HCT116 (cell line): ENCODE data around the gene NLRC5. TPM values are rescaled to one million over a fixed set of nuclear protein-coding genes. Genes with fewer than 3 reads are reported as not detected.
A peak's percentile ranks its signal among the peaks of the same experiment; 100 is the strongest.

Experiments
- ATAC-seq: fragments of 200-7000 bp; cut with Tn5 transposase; 2 replicates; pipeline ENCODE4 v1.9.1; 2020; ENCODE audit warnings: mild to moderate bottlenecking, moderate library complexity
- BruUV-seq: library from RNA; stranded (reverse); fragments of 400-500 nt; replicated peaks from 2 replicates; lab custom pipeline; 2021; lab: Mats Ljungman, UMichigan
- CTCF ChIA-PET: fragments of 300-600 bp; sonication (Branson Sonifier 250); formaldehyde crosslinking; loops from one replicate; lab custom pipeline; 2021; ENCODE audit warnings: antibody characterized with exemption; lab: Charles Lee
- POLR2A ChIA-PET: fragments of 300-600, 350-600 bp; sonication (Branson Sonifier 250); formaldehyde crosslinking; loops from one replicate; lab custom pipeline; 2021; ENCODE audit warnings: antibody characterized with exemption; lab: Charles Lee
- RAD21 ChIA-PET, 2 experiments: fragments of 300-600 bp; sonication (Branson Sonifier 250); formaldehyde crosslinking; loops; one replicate each; lab custom pipeline; 2023; ENCODE audit warnings: low total read pairs in 2 of 2; ENCODE audit not compliant: uncharacterized antibody in 2 of 2, unreplicated experiment in 2 of 2, low non-redundant PET in 1 of 2; lab: Charles Lee
- DNase-seq: peaks from one replicate; pipeline ENCODE4 v3.0.0-alpha.2; 2010; ENCODE audit warnings: low read depth, low spot score
- H2AFZ ChIP-seq: fragments of 200-600 bp; shearing (Covaris generic), sonication (generic); 2 replicates; pipeline ENCODE4 v1.6.1; 2017; ENCODE audit warnings: low read depth, mixed run types, mixed read lengths, antibody characterized with exemption, low read length; ENCODE audit not compliant: poor library complexity, severe bottlenecking
- H3K27ac ChIP-seq: 2 replicates; pipeline ENCODE4 v1.5.1; 2012; ENCODE audit warnings: low read depth, low read length
- H3K27me3 ChIP-seq: fragments of 200-600 bp; sonication (generic); 2 replicates; pipeline ENCODE4 v1.6.1; 2016; ENCODE audit warnings: mixed run types, low read length, mixed read lengths; ENCODE audit not compliant: insufficient read depth
- H3K36me3 ChIP-seq, 2 experiments: fragments of 200-500 bp in 1 of 2; fragments of 200-600 bp in 1 of 2; sonication (Bioruptor generic) in 1 of 2; sonication (generic) in 1 of 2; 2 replicates each; pipeline versions ENCODE4 v1.5.1 to v1.6.1; 2014 to 2016; ENCODE audit warnings: low read length in 2 of 2, inconsistent platforms in 1 of 2, mixed read lengths in 1 of 2, mixed run types in 1 of 2; ENCODE audit not compliant: insufficient read depth in 2 of 2, control insufficient read depth in 1 of 2
- H3K4me1 ChIP-seq, 2 experiments: fragments of 200-600 bp in 1 of 2; sonication (generic) in 1 of 2; 2 replicates each; pipeline versions ENCODE4 v1.5.1 to v1.6.1; 2012 to 2017; ENCODE audit warnings: low read length in 2 of 2, inconsistent platforms in 1 of 2, mild to moderate bottlenecking in 1 of 2, mixed read lengths in 1 of 2, mixed run types in 1 of 2, moderate library complexity in 1 of 2; ENCODE audit not compliant: insufficient read depth in 2 of 2, control insufficient read depth in 1 of 2
- H3K4me2 ChIP-seq: fragments of 200-600 bp; sonication (generic); 2 replicates; pipeline ENCODE4 v1.6.1; 2017; ENCODE audit warnings: mixed run types, low read length, mixed read lengths
- H3K4me3 ChIP-seq, 2 experiments: fragments of 200-600 bp in 1 of 2; sonication (generic) in 1 of 2; replicated peaks in 1 of 2; 2 replicates each; pipeline ENCODE4 v1.5.1; 2011 to 2016; ENCODE audit warnings: low read length in 2 of 2, control low read depth in 1 of 2, low read depth in 1 of 2, mild to moderate bottlenecking in 1 of 2, mixed read lengths in 1 of 2, mixed run types in 1 of 2
- H3K79me2 ChIP-seq: fragments of 200-600 bp; sonication (generic); 2 replicates; pipeline ENCODE4 v1.6.1; 2017; ENCODE audit warnings: mild to moderate bottlenecking, mixed run types, low read length, moderate library complexity, mixed read lengths; ENCODE audit not compliant: insufficient read depth
- H3K9ac ChIP-seq: fragments of 200-600 bp; sonication (generic); 2 replicates; pipeline ENCODE4 v1.6.1; 2016; ENCODE audit warnings: low read length, mixed read lengths
- H3K9me2 ChIP-seq: fragments of 200-600 bp; sonication (generic), shearing (Covaris generic); 2 replicates; pipeline ENCODE4 v1.6.1; 2017; ENCODE audit warnings: mixed run types, mild to moderate bottlenecking, moderate library complexity; ENCODE audit not compliant: insufficient read depth
- H3K9me3 ChIP-seq, 2 experiments: fragments of 200-500 bp in 1 of 2; fragments of 200-600 bp in 1 of 2; sonication (Bioruptor generic) in 1 of 2; sonication (generic) in 1 of 2; 2 replicates each; pipeline ENCODE4 v1.6.1; 2014 to 2017; ENCODE audit warnings: low read length in 2 of 2, mixed read lengths in 2 of 2, inconsistent platforms in 1 of 2, low read depth in 1 of 2, mild to moderate bottlenecking in 1 of 2, mixed run types in 1 of 2, moderate library complexity in 1 of 2; ENCODE audit not compliant: control insufficient read depth in 1 of 2, insufficient read depth in 1 of 2
- H4K20me1 ChIP-seq: fragments of 200-600 bp; sonication (generic), shearing (Covaris generic); 2 replicates; pipeline ENCODE4 v1.6.1; 2017; ENCODE audit warnings: mixed run types, mild to moderate bottlenecking, moderate library complexity; ENCODE audit not compliant: insufficient read depth
- ATF3 ChIP-seq: IDR thresholded peaks from 2 replicates; pipeline ENCODE4 v1.6.1; 2012
- CEBPB ChIP-seq: IDR thresholded peaks from 2 replicates; pipeline ENCODE4 v1.6.1; 2012; ENCODE audit warnings: low read depth
- EZH2 ChIP-seq: fragments of 200-600 bp; sonication (generic); IDR thresholded peaks from 2 replicates; pipeline ENCODE4 v1.6.1; 2017; ENCODE audit warnings: antibody characterized with exemption, mixed run types
- EZH2phosphoT487 ChIP-seq: fragments of 200-600 bp; IDR thresholded peaks from 2 replicates; pipeline ENCODE4 v1.6.1; 2018; ENCODE audit warnings: antibody characterized with exemption, borderline replicate concordance
- JUND ChIP-seq: IDR thresholded peaks from 2 replicates; pipeline ENCODE4 v1.6.1; 2012
- POLR2A ChIP-seq: IDR thresholded peaks from 2 replicates; pipeline ENCODE4 v1.7.0; 2011; ENCODE audit warnings: borderline replicate concordance; ENCODE audit not compliant: insufficient read depth, insufficient read length; ENCODE audit errors: extremely low read depth
- RAD21 ChIP-seq: IDR thresholded peaks from 2 replicates; pipeline ENCODE4 v1.6.1; 2012; ENCODE audit warnings: low read depth, mild to moderate bottlenecking
- SP1 ChIP-seq: IDR thresholded peaks from 2 replicates; pipeline ENCODE4 v1.6.1; 2012; ENCODE audit warnings: low read depth
- TCF7L2 ChIP-seq: IDR thresholded peaks from 2 replicates; pipeline ENCODE4 v1.7.0; 2011; ENCODE audit warnings: borderline replicate concordance, inconsistent platforms; ENCODE audit not compliant: insufficient read depth, insufficient read length; ENCODE audit errors: extremely low read depth
- YY1 ChIP-seq: IDR thresholded peaks from 2 replicates; pipeline ENCODE4 v1.6.1; 2011; ENCODE audit warnings: low read length, low read depth, moderate library complexity, mild to moderate bottlenecking; ENCODE audit not compliant: insufficient replicate concordance; ENCODE audit errors: extremely low read depth
- intact Hi-C: fragments of 100-400 bp; cut with micrococcal nuclease; formaldehyde crosslinking; loops from 2 replicates; pipeline ENCODE4 v1.10.0; 2022
- total RNA-seq: library from RNA; stranded (reverse); gene quantifications from one replicate; pipeline ENCODE4 v1.2.1, GENCODE V29; 2021; ENCODE audit not compliant: unreplicated experiment

The NLRC5 gene
- total RNA-seq, 1 experiment from 2014 or later = 10.4 TPM

- ChIA-PET RAD21 (no interaction called here), POLR2A (no interaction called here)
- H4K20me1 ChIP-seq = no peaks in the 10 kb centered on the region
- H3K79me2 ChIP-seq = no peaks in the 10 kb centered on the region
- no peaks in the 10 kb centered on the region for H3K27me3 ChIP-seq
- no peak for TF ChIP-seq SP1
- no peak for TF ChIP-seq JUND
- no peak for TF ChIP-seq TCF7L2
- TF ChIP-seq YY1 = no peak
- TF ChIP-seq ATF3 = no peak
- TF ChIP-seq POLR2A = no peak
- TF ChIP-seq EZH2 = no peak
- TF ChIP-seq, all 23 proteins: peak for 0
- BruUV-seq = TSS peak; percentile 22
- Histone ChIP-seq H3K27ac (no peak overlapping the region), H3K4me2 (no peak overlapping the region), H3K4me1 (no peaks in the 10 kb centered on the region), H3K4me3 (no peak overlapping the region), H3K9me2 (no peaks in the 10 kb centered on the region), H2AFZ (no peak overlapping the region), H3K9ac (no peak overlapping the region), H3K36me3 (no peaks in the 10 kb centered on the region), H3K9me3 (no peaks in the 10 kb centered on the region)
- CTCF ChIA-PET = no interaction called here
- intact Hi-C loops = no loop called here
- no peak for DNase-seq
- no peak for ATAC-seq
These were observed 37.7 kb downstream of the NLRC5 start for GRCh38 chr16:57027067-57027466.

- no peak overlapping the region for H3K27ac ChIP-seq
- CTCF ChIA-PET = no interaction called here
- no peaks in the 10 kb centered on the region for H4K20me1 ChIP-seq
- H3K36me3 ChIP-seq = no peaks in the 10 kb centered on the region
- intact Hi-C loops = no loop called here
- no TSS peak for BruUV-seq
- H3K4me2 ChIP-seq = no peak overlapping the region
- POLR2A ChIA-PET = no interaction called here
- no peak for DNase-seq
- no peak overlapping the region for H3K9ac ChIP-seq
- H3K9me2 ChIP-seq = no peaks in the 10 kb centered on the region
- RAD21 ChIA-PET = no interaction called here
- no peaks in the 10 kb centered on the region for H3K27me3 ChIP-seq
- TF ChIP-seq CEBPB (no peak), EZH2 (no peak), RAD21 (no peak), EZH2phosphoT487 (no peak), ATF3 (no peak)
- no peaks in the 10 kb centered on the region for H3K4me1 ChIP-seq
- no peaks in the 10 kb centered on the region for H3K9me3 ChIP-seq
- H3K4me3 ChIP-seq = no peak overlapping the region
- no peaks in the 10 kb centered on the region for H3K79me2 ChIP-seq
- H2AFZ ChIP-seq = no peak overlapping the region
- ATAC-seq = no peak
These were observed 38.7 kb downstream of the NLRC5 start for GRCh38 chr16:57028086-57028485.
